Hematopoietic multipotent progenitor cell treated with erythropoietin and hydrocortisone succinate and interleukin-3 and kit ligand, for 15 days (in vitro differentiated cells): ENCODE measurements around the gene ZFP92.
"Not testable (repeated sequence)": the region's sequence is repeated elsewhere in the genome, so short reads cannot be mapped to it uniquely, and the experiment has no call there.

Experiments
- DNase-seq: peaks from one replicate; pipeline ENCODE4 v3.0.0-alpha.2; 2015; ENCODE audit warnings: low spot score

ZFP92 gene

GRCh38 chrX:153411255-153411987 is at the start of gene ZFP92:
Gene ZFP92, plus strand, starts transcription at chrX:153411472. Its CDS starts 6,851 bp downstream, at chrX:153418323.
- DNase-seq = no peak

- DNase-seq = no peak
Observed at GRCh38 chrX:153361781-153362397, 49.4 kb upstream of the ZFP92 start.

GRCh38 chrX:153365670-153366069 is 45.6 kb upstream of the ZFP92 start:
- no peak for DNase-seq

GRCh38 chrX:153366119-153366518 is 45.2 kb upstream of the ZFP92 start:
- DNase-seq = no peak

- DNase-seq = no peak
Observed at GRCh38 chrX:153366878-153367538, 44.3 kb upstream of the ZFP92 start.

GRCh38 chrX:153370293-153371055 is 40.8 kb upstream of the ZFP92 start:
- DNase-seq = no peak

GRCh38 chrX:153371256-153371655 is 40.0 kb upstream of the ZFP92 start:
- no peak for DNase-seq

- no peak for DNase-seq
Observed at GRCh38 chrX:153372949-153373348, 38.3 kb upstream of the ZFP92 start.

- DNase-seq = no peak
Observed at GRCh38 chrX:153374426-153374825, 36.8 kb upstream of the ZFP92 start.

GRCh38 chrX:153375571-153375970 is 35.7 kb upstream of the ZFP92 start:
- no peak for DNase-seq

- no peak for DNase-seq
Observed at GRCh38 chrX:153377727-153378126, 33.5 kb upstream of the ZFP92 start.

GRCh38 chrX:153378607-153379006 is 32.7 kb upstream of the ZFP92 start:
- no peak for DNase-seq

- DNase-seq = no peak
Observed at GRCh38 chrX:153379508-153379907, 31.8 kb upstream of the ZFP92 start.

- DNase-seq = no peak
Observed at GRCh38 chrX:153379971-153380581, 31.2 kb upstream of the ZFP92 start.

GRCh38 chrX:153380691-153381090 is 30.6 kb upstream of the ZFP92 start:
- no peak for DNase-seq

GRCh38 chrX:153381684-153382532 is 29.4 kb upstream of the ZFP92 start:
- DNase-seq = no peak

- no peak for DNase-seq
Observed at GRCh38 chrX:153382563-153383482, 28.4 kb upstream of the ZFP92 start.

GRCh38 chrX:153384390-153384789 is 26.9 kb upstream of the ZFP92 start:
- no peak for DNase-seq

GRCh38 chrX:153384973-153385372 is 26.3 kb upstream of the ZFP92 start:
- not testable (repeated sequence) for DNase-seq

- no peak for DNase-seq
Observed at GRCh38 chrX:153386097-153386496, 25.2 kb upstream of the ZFP92 start.
